Activated naive CD4-positive, alpha-beta T cell treated with anti-CD3 and anti-CD28 coated beads, Interleukin-2, amount 50 U/mL, for 16 hours (primary cell): ENCODE measurements around the gene ASXL1.

ENCODE experiments used
- DNase-seq: peaks from one replicate; pipeline ENCODE4 v3.0.0-alpha.2; 2020

ASXL1 gene

DNA sequence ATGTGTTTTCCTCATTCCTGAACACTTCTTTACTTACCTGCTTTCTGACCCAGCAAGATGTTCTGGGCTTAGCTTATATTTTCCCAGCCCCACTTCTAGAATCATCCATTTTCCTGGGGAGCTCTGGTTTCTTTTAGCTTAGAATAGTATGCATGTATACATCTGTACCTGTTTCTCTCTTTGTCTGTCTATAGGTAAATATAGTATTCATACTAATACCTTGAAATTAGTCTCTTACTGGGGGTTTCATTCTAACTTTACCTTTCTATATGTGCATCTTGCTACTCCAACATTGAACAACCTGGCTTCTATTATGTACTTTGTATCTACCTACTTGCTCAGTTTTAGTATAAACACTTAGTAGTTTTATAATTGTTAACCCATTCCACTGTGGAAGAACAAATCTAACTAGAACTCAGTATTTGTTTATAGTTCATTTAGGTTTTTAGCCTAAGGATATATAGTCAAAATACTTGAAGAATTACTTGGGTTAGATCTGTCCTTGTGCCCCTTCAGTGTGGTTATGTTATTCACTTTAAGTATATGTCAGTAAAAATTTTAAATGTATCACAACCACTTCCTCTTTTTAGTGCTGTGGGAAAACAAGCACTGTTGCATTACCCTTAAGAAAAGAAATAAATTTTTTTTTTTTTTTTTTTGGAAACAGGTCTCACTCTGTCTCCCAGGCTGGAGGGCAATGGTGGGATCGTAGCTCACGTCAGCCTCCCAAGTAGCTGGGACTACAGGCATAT is 54.0 kb downstream of the ASXL1 start:
- no peak for DNase-seq

DNA sequence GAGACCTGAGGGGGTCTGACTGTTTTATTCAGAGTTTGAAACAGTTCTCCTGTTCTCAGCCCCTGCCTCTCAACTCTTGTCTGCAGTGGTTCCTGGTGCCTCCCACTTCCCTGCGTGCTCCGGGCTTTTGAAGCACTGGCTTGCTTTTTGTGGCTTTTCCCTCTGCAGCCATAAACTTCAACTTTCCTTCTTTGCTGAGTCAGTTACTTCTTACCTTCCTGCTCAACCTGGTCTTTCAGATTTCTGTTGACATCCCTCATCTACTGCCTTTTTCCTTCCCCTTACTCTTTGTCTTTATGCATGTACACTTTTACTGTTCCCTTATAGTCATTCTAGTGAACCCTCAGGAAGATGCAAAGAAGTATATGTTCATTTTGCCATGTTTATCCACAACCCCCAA is 57.4 kb downstream of the ASXL1 start:
- DNase-seq, result no peak

DNA sequence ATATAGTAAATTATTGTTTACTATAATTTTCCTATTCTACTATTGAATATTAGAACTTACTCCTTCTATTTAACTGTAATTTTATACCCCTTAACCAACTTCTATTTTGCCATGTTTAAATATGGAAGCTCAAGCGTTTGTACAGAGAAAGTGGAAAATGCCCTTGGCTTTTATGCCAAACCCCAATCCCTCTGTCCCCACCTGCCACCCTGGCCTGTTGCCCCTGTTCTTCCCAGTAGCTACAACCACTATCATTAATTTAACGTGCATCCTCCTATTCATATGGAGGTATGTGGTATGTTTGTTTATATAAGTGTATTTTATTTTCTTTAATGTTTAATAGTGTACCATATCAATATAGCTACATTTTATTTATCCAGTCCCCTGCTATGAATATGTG is 58.1 kb downstream of the ASXL1 start:
- DNase-seq, result no peak

DNA sequence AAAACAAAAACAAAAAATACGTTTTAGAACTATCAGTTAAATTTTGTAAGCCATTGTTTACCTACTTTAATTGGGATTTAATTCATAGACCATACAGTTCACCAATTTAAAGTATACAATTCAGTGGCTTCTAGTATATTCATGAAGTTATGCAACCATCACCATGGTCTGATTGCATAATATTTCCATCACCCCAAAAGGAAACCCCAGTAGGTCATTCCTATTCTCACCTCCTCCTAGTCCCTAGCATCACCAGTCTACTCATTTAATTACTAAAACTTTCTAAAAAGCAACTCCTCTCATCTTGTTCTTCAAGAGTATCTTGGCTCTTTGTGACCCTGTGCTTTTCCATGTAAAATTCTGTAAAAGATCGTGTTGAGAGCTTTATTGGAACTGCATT is 60.2 kb downstream of the ASXL1 start:
- DNase-seq, result no peak

DNA sequence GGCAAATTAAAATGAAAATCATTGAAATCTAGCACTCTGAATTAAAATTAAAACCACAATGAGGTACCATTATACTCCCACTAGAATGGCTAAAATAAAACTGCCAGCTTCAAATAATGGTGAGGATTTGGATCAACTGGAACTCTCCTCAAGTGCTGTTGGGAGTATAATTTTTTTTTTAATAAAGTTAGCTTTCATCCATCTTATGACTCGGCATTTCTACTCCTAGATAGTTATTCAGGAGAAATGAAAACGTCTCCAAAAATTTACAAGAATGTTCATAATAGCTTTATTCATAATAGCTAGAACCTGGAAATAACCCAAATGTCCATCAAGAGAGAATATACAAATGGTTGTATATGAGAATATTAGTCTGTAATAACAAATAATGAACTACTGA is 63.2 kb downstream of the ASXL1 start:
- DNase-seq, result no peak

DNA sequence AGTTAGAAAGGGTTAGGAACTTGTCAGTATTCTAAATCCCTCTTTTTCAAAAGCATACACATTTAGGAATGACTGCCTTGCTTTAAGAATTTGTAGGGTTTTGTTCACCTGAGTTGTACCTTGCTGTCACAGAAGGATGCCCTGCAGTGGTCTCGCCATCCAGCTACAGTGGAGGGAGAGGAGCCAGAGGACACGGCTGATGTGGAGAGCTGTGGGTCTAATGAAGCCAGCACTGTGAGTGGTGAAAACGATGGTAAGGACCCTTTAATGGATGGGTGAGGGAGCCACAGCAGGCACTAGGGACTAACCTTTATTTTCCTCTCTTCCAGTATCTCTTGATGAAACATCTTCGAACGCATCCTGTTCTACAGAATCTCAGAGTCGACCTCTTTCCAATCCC is 69.9 kb downstream of the ASXL1 start:
- no peak for DNase-seq

DNA sequence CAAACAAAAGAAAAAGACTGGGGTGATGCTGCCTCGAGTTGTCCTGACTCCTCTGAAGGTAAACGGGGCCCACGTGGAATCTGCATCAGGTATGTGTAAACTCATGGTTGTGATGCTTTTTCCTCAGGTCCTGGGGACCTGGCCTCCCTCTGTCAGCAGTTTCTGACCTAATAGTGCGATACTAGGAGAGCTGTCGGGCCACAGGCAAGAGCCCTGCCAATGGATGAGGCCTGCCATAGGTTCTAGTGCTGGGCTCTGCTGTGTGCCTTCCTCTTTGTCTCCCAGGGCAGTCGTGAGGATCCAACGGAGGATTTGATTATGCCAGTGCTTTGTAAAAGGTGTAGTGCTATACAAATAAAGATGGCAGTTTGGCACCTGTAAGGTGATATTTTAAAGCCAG is 71.2 kb downstream of the ASXL1 start:
- DNase-seq, result no peak

DNA sequence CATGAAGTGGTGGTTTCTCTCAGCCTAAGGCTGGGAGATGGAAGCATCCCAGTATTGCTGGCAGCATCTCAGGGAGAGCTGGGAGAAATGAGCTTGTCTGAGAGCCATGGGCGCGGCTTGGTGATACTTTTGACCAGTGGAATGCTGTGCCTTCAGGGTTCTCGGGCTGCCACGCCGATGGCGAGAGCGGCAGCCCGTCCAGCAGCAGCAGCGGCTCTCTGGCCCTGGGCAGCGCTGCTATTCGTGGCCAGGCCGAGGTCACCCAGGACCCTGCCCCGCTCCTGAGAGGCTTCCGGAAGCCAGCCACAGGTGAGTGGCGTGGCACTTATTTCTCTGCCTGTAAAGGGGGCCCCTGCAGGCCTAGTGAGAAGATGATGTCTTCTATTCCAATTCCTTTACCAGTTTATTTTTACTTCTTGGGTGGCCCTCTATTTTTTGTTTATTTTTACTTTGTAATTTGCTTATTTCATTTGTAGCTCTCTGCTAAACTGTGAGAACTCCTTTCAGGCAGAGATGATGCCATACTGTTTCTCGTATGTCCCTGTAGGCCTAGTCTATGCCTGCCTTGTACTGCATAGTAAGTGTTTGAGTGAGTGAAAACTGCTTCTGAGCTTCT is 71.7 kb downstream of the ASXL1 start:
- DNase-seq, result no peak

DNA sequence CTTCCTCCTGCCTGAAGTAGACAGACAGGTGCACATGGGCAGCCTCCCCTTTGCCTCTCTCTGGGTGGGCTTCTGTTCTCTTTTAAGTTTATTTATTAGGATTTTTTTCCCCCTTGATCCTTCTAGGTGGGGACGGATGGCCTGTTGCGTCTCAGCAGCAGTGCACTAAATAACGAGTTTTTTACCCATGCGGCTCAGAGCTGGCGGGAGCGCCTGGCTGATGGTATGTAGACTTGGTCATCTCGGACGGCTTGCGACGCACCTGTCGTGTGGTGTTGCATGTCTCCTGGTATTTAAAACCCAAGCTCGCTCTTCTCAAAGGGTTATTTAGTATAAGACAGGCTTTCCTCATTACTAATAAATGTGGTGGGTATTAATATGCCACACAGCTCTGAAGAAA is 73.3 kb downstream of the ASXL1 start:
- DNase-seq, result no peak

DNA sequence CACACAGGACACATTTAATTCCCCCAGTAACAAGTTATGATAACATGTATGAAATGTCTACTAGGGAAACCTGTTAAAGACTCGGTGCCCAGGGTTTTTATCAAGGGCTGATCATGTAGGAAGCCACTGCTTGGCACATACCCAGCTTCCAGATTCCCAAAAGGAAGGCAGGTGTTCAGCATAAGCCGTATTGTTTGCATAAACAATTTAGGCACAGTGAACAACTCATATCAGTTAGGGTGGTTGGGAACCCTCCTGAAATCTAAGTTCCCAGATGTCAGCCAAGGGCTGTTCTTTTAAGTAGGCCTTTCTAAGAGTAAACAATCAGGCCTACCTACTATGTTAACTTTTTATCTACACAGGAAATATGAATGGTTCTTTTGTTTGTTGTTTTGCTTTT is 74.1 kb downstream of the ASXL1 start:
- no peak for DNase-seq

DNA sequence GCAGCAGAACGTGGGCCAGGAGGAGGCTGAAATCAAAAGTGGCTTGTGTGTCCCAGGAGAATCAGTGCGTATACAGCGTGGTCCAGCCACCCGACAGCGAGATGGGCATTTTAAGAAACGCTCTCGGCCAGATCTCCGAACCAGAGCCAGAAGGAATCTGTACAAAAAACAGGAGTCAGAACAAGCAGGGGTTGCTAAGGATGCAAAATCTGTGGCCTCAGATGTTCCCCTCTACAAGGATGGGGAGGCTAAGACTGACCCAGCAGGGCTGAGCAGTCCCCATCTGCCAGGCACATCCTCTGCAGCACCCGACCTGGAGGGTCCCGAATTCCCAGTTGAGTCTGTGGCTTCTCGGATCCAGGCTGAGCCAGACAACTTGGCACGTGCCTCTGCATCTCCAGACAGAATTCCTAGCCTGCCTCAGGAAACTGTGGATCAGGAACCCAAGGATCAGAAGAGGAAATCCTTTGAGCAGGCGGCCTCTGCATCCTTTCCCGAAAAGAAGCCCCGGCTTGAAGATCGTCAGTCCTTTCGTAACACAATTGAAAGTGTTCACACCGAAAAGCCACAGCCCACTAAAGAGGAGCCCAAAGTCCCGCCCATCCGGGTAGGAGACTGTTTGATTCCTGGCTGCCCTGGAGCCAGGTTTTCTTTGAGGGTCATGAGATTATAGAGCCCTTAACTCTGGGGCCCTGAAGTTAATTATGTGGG is 75.3 kb downstream of the ASXL1 start:
- DNase-seq, result no peak

DNA sequence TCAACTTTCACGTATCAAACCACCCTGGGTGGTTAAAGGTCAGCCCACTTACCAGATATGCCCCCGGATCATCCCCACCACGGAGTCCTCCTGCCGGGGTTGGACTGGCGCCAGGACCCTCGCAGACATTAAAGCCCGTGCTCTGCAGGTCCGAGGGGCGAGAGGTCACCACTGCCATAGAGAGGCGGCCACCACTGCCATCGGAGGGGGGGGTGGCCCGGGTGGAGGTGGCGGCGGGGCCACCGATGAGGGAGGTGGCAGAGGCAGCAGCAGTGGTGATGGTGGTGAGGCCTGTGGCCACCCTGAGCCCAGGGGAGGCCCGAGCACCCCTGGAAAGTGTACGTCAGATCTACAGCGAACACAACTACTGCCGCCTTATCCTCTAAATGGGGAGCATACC is 76.3 kb downstream of the ASXL1 start:
- DNase-seq, result no peak

DNA sequence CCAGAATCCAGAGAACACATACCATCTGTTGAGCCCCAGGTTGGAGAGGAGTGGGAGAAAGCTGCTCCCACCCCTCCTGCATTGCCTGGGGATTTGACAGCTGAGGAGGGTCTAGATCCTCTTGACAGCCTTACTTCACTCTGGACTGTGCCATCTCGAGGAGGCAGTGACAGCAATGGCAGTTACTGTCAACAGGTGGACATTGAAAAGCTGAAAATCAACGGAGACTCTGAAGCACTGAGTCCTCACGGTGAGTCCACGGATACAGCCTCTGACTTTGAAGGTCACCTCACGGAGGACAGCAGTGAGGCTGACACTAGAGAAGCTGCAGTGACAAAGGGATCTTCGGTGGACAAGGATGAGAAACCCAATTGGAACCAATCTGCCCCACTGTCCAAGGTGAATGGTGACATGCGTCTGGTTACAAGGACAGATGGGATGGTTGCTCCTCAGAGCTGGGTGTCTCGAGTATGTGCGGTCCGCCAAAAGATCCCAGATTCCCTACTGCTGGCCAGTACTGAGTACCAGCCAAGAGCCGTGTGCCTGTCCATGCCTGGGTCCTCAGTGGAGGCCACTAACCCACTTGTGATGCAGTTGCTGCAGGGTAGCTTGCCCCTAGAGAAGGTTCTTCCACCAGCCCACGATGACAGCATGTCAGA is 77.4 kb downstream of the ASXL1 start:
- no peak for DNase-seq

DNA sequence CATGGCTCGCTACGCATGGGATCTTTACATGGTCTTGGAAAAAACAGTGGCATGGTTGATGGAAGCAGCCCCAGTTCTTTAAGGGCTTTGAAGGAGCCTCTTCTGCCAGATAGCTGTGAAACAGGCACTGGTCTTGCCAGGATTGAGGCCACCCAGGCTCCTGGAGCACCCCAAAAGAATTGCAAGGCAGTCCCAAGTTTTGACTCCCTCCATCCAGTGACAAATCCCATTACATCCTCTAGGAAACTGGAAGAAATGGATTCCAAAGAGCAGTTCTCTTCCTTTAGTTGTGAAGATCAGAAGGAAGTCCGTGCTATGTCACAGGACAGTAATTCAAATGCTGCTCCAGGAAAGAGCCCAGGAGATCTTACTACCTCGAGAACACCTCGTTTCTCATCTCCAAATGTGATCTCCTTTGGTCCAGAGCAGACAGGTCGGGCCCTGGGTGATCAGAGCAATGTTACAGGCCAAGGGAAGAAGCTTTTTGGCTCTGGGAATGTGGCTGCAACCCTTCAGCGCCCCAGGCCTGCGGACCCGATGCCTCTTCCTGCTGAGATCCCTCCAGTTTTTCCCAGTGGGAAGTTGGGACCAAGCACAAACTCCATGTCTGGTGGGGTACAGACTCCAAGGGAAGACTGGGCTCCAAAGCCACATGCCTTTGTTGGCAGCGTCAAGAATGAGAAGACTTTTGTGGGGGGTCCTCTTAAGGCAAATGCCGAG is 78.2 kb downstream of the ASXL1 start:
- DNase-seq, result no peak

DNA sequence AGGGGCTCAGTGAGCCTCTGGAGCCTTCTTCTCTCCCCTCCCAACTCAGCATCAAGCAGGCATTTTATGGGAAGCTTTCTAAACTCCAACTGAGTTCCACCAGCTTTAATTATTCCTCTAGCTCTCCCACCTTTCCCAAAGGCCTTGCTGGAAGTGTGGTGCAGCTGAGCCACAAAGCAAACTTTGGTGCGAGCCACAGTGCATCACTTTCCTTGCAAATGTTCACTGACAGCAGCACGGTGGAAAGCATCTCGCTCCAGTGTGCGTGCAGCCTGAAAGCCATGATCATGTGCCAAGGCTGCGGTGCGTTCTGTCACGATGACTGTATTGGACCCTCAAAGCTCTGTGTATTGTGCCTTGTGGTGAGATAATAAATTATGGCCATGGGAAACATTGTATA is 78.8 kb downstream of the ASXL1 start:
- DNase-seq, result no peak

DNA sequence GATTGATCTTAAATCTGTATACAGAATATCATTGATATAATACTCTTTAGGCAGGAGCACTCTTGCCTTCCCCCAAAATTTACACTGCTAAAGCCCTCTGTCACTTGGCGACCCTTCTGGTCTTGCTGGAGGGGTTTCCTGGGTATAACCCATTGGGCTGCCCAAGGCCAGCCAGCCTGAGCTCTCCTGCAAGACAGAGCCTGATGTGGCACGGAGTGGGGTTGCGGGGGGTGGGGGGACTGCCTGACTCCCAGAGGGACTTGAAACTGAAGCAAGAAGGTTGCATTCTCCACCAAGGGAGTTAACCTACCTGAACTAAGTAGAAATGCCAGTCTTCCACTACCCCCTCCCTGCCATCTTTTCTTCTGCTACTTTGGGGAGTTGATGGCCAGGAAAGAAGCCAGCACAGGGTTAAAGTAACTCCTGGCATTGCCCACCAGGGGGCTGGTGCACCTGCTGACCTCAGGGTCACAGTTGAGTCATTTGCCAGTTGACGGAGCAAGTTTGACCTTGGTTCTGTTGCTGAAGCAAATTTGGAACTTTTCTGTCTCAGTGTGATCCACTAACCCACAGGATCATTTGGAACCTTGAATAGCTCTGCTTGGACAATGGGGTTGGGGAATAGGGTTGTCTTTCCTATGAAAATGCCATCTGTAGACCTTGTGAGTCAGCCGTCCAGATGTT is 79.4 kb downstream of the ASXL1 start:
- DNase-seq, result no peak

DNA sequence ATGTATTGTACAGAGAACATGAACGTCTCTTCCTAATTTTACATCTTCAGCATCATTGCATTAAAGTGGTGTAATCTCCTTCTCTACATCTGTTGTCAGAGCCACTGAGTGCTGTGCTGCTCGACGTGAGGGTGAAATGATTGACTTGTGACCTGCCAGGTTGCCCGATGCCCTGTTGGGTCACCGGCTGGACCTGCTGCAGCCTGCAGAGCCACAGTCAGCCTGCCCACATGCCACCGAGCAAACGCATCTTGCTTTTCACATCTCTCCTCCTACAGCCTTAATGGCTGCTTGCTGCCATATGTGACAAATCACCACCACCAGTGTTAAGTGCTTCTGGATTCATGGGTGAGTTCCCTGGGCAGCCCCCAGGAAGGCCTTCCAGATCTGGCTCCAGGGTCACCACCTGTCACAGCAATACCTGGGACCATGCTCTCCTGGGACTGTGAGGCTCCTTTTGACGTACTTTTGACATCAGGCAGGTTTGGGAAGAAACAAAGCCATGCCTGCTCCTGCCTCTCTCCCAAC is 80.3 kb downstream of the ASXL1 start:
- DNase-seq, result no peak

DNA sequence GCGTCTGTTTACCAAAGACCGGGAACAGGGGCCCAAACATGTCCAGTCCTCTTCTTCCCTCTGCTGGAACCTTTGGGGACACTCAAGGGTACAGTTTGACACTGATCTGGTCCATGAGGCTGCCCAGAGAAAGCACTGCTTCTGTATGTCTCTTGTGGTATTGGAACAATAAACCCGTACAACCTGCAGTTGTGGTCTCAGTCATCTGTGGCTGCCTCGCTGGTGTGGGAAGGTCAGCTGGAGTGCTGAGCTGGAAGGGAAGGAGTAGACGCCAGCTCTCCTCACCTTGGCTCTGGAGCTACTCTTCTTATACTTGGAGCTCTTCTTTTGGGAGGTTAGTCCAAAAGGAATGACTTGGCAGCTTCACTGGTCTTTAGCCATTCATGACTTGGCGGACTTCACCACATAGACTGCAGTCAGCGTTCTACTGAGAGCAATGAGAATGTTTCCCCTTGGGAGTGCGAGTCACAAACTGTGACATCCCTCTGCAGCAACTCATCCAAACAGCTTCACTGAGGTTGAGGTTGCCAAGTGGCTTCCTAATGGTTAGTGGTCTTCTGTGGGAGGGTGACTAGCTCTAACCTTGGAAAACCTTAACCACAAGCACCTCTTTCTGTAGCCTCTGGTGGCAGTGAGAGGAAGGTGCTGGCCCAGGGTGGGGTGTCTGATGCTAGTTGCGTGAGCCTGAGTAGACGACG is 81.2 kb downstream of the ASXL1 start:
- DNase-seq, result no peak

DNA sequence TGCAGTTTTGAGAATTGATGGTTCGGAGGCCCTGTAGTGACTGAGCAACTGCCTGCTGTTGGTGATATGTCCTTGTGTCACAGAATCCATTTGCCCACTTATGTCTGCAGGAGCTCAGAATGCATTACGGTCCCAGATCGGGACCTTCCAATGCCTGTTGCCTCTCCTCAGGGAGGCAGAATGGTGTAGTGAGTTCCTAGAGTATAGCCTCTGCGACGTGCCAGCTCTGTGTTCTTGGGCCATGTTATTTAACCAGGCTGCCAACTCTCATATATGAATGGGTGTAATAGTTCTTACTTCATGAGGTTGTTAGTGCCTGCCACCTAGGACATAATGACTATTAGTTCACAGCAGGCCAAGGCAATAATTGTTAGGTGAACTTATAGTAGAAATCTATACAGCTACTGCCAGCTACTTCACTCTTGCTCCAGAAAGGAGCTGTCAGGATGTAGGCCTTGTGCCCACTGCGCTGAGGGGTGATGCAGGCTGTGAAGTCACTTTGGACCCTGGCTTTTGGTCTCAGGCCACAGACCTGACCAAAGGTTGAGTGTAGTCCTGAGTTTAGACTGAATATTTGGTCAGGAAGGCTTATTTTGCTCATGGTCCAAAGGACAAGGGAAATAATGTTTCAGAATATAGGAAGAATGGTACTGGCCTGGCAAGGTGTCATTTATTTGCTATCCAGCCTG is 82.1 kb downstream of the ASXL1 start:
- no peak for DNase-seq

DNA sequence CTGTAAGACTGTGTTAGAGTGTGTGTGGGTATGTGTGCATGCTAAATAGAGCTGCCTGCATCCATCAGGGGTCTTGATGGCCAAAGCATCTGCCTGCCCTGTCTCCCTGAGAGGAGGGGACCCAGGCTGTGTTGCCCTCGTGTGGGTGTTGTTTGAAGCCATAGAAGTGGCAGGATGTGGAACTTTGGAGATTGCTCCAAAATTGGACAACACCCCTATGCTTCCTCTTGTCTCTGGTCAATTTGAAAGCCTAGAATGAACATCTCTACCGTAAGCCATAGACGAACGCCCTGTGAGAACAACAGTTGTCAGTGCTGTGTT is 82.6 kb downstream of the ASXL1 start:
- DNase-seq, result no peak

DNA sequence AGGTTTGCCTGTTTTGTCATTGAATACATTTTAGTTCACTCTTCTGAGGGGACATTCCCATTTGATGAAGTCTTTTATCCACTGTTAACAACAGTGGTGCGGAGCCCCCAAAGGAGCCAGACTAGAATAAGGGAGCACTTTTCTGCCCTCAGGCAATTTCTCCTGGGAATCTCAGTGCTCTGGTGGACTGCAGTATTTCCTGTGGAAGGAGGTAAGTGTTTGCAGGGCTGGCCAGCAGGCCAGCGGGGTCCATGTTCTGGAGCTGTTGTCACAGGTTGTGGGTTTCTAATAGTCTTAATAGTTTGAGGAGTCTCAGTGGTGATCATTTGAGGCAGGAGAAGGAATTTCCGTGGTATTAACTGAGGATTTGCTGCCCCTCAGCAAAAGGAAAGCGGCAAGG is 83.5 kb downstream of the ASXL1 start:
- no peak for DNase-seq
